Measurements from ENCODE around the gene LIME1. TPM values are rescaled to one million over a fixed set of nuclear protein-coding genes. Genes with fewer than 3 reads are reported as not detected.

The LIME1 gene
- total and polyA plus RNA-seq, 8 donors = 3.0 to 10.8 (median 6.3) TPM

GRCh38 chr20:63737945-63738686, 1.7 kb downstream of the LIME1 start:
- Histone ChIP-seq H3K27me3 (peaks cover 0 to 26% of the 10 kb centered on the region in 2 donors), H3K9me3 (no peaks in the 10 kb centered on the region), H3K36me3 (peaks cover 0 to 60% of the 10 kb centered on the region in 2 donors), H3K4me3 (peak overlapping the region in 1 of 2 donors; percentile 43), H3K4me1 (peaks cover 31 to 48% of the 10 kb centered on the region in 2 donors), H3K27ac (peak overlapping the region in 1 of 2 donors; percentile 41)
- TF ChIP-seq CTCF (IDR thresholded peaks at IDR 0.05) = no peak
- DNase-seq (peak in 1 of 4 donors; percentile 76), ATAC-seq (no peak)
- intact Hi-C loops (cut with DNase I) = no loop called here

GRCh38 chr20:63738687-63739129, 2.2 kb downstream of the LIME1 start:
- Histone ChIP-seq H3K9me3 (no peaks in the 10 kb centered on the region), H3K4me1 (peaks cover 31 to 48% of the 10 kb centered on the region in 2 donors), H3K4me3 (peak overlapping the region; percentile 43 to 53), H3K36me3 (peaks cover 0 to 60% of the 10 kb centered on the region in 2 donors), H3K27me3 (peaks cover 0 to 26% of the 10 kb centered on the region in 2 donors), H3K27ac (peak overlapping the region; percentile 63 to 78)
- peak; percentile 45 for ATAC-seq
- DNase-seq = peak in 2 of 4 donors; percentile 60 to 91
- intact Hi-C loops (cut with DNase I) = no loop called here
- TF ChIP-seq CTCF (IDR thresholded peaks at IDR 0.05) = no peak

- Histone ChIP-seq H3K4me1 (peaks cover 31 to 48% of the 10 kb centered on the region in 2 donors), H3K4me3 (peak within 1 kb of the TSS; percentile 60 to 65), H3K36me3 (peaks cover 0 to 56% of the 10 kb centered on the region in 2 donors), H3K9me3 (no peaks in the 10 kb centered on the region), H3K27ac (peak within 1 kb of the TSS; percentile 78 to 93), H3K27me3 (peaks cover 0 to 26% of the 10 kb centered on the region in 2 donors)
- intact Hi-C loops (cut with DNase I) = no loop called here
- no peak for TF ChIP-seq CTCF (IDR thresholded peaks at IDR 0.05)
- DNase-seq = peak; percentile 79 to 95 (median 86)
- ATAC-seq = peak; percentile 67
Observed at GRCh38 chr20:63739130-63740069, 2.9 kb downstream of the LIME1 start, which contains the start of gene SLC2A4RG. TSS of gene SLC2A4RG (plus strand) at chr20:63739776. CDS start at chr20:63739913, 137 bp downstream.

GRCh38 chr20:63740070-63740626, 3.7 kb downstream of the LIME1 start:
- DNase-seq = peak in 2 of 4 donors; percentile 65 to 86
- Histone ChIP-seq H3K36me3 (peaks cover 0 to 48% of the 10 kb centered on the region in 2 donors), H3K9me3 (no peaks in the 10 kb centered on the region), H3K4me3 (peak overlapping the region; percentile 60 to 65), H3K27me3 (peaks cover 0 to 26% of the 10 kb centered on the region in 2 donors), H3K27ac (peak overlapping the region; percentile 78 to 93), H3K4me1 (peaks cover 31 to 48% of the 10 kb centered on the region in 2 donors)
- TF ChIP-seq CTCF (IDR thresholded peaks at IDR 0.05) = no peak
- intact Hi-C loops (cut with DNase I) = no loop called here
- peak; percentile 21 for ATAC-seq

Data from left lung (tissue), 10 donors.